H9 (cell line): ENCODE measurements around the gene ASCC1. TPM values are rescaled to one million over a fixed set of nuclear protein-coding genes. Genes with fewer than 3 reads are reported as not detected.

ENCODE experiments used
- DNase-seq: peaks from one replicate; pipeline ENCODE4 v3.0.0-alpha.2; 2017
- H2AFZ ChIP-seq: one replicate; pipeline ENCODE4 v1.6.1; 2013; ENCODE audit warnings: mild to moderate bottlenecking, low read length, control low read depth, moderate library complexity
- H2AK5ac ChIP-seq: 2 replicates; pipeline ENCODE4 v1.6.1; 2013; ENCODE audit warnings: low read length, control low read depth, mixed read lengths; ENCODE audit not compliant: insufficient read length
- H2BK120ac ChIP-seq: one replicate; pipeline ENCODE4 v1.6.1; 2013; ENCODE audit warnings: low read depth, mild to moderate bottlenecking, low read length, control low read depth, inconsistent platforms; ENCODE audit not compliant: poor library complexity, severe bottlenecking
- H2BK12ac ChIP-seq: 2 replicates; pipeline ENCODE4 v1.6.1; 2013; ENCODE audit warnings: low read length, control low read depth, mixed read lengths, low read depth; ENCODE audit not compliant: insufficient read length
- H2BK15ac ChIP-seq: 2 replicates; pipeline ENCODE4 v1.6.1; 2013; ENCODE audit warnings: low read depth, low read length, control low read depth
- H2BK20ac ChIP-seq: one replicate; pipeline ENCODE4 v1.6.1; 2013; ENCODE audit warnings: low read depth, mild to moderate bottlenecking, low read length, control low read depth, inconsistent platforms; ENCODE audit not compliant: poor library complexity, severe bottlenecking
- H2BK5ac ChIP-seq: 2 replicates; pipeline ENCODE4 v1.6.1; 2013; ENCODE audit warnings: low read length, control low read depth, mixed read lengths; ENCODE audit not compliant: insufficient read length
- H3K14ac ChIP-seq: 2 replicates; pipeline ENCODE4 v1.6.1; 2013; ENCODE audit warnings: low read length, control low read depth; ENCODE audit not compliant: insufficient read depth
- H3K18ac ChIP-seq: 2 replicates; pipeline ENCODE4 v1.6.1; 2013; ENCODE audit warnings: low read depth, mild to moderate bottlenecking, mixed read lengths, low read length, control low read depth; ENCODE audit not compliant: insufficient read length
- H3K23ac ChIP-seq: 2 replicates; pipeline ENCODE4 v1.6.1; 2013; ENCODE audit warnings: low read length, control low read depth, mixed read lengths, low read depth; ENCODE audit not compliant: insufficient read length
- H3K23me2 ChIP-seq: 2 replicates; pipeline ENCODE4 v1.6.1; 2013; ENCODE audit warnings: low read depth, mild to moderate bottlenecking, mixed read lengths, low read length, control low read depth; ENCODE audit not compliant: insufficient read length, poor library complexity, severe bottlenecking
- H3K27ac ChIP-seq: 2 replicates; pipeline ENCODE4 v1.5.1; 2013; ENCODE audit warnings: low read length, control low read depth, mixed read lengths, low read depth; ENCODE audit not compliant: insufficient read length
- H3K27me3 ChIP-seq: 2 replicates; pipeline ENCODE4 v1.6.1; 2013; ENCODE audit warnings: low read length, control low read depth, inconsistent platforms; ENCODE audit not compliant: insufficient read depth
- H3K4ac ChIP-seq: 2 replicates; pipeline ENCODE4 v1.6.1; 2013; ENCODE audit warnings: low read depth, mild to moderate bottlenecking, control low read depth, inconsistent platforms, low read length, moderate library complexity
- H3K4me1 ChIP-seq: 2 replicates; pipeline ENCODE4 v1.6.1; 2013; ENCODE audit warnings: low read length, control low read depth, inconsistent platforms; ENCODE audit not compliant: insufficient read depth
- H3K4me2 ChIP-seq: 2 replicates; pipeline ENCODE4 v1.6.1; 2013; ENCODE audit warnings: low read length, control low read depth, mixed read lengths; ENCODE audit not compliant: insufficient read length, insufficient read depth
- H3K56ac ChIP-seq: 2 replicates; pipeline ENCODE4 v1.6.1; 2013; ENCODE audit warnings: low read depth, mild to moderate bottlenecking, mixed read lengths, low read length, control low read depth; ENCODE audit not compliant: insufficient read length
- H3K79me1 ChIP-seq: 2 replicates; pipeline ENCODE4 v1.6.1; 2013; ENCODE audit warnings: low read depth, mild to moderate bottlenecking, moderate library complexity, low read length, control low read depth, inconsistent platforms; ENCODE audit not compliant: insufficient read depth, poor library complexity, severe bottlenecking
- H3K79me2 ChIP-seq: 2 replicates; pipeline ENCODE4 v1.6.1; 2013; ENCODE audit warnings: low read length, control low read depth, inconsistent platforms; ENCODE audit not compliant: insufficient read depth
- H3K9ac ChIP-seq: 2 replicates; pipeline ENCODE4 v1.6.1; 2013; ENCODE audit warnings: low read length, control low read depth, mixed read lengths; ENCODE audit not compliant: insufficient read length; ENCODE audit errors: extremely low read depth
- H3K9me3 ChIP-seq: one replicate; pipeline ENCODE4 v1.6.1; 2013; ENCODE audit warnings: low read depth, low read length, inconsistent platforms; ENCODE audit not compliant: control insufficient read depth
- H3T11ph ChIP-seq: one replicate; pipeline ENCODE4 v1.6.1; 2013; ENCODE audit warnings: mild to moderate bottlenecking, low read length, control low read depth, inconsistent platforms
- H4K20me1 ChIP-seq: one replicate; pipeline ENCODE4 v1.6.1; 2013; ENCODE audit not compliant: control insufficient read depth, insufficient read length, insufficient read depth
- H4K5ac ChIP-seq: 2 replicates; pipeline ENCODE4 v1.6.1; 2013; ENCODE audit warnings: low read depth, mild to moderate bottlenecking, mixed read lengths, low read length, control low read depth; ENCODE audit not compliant: insufficient read length
- H4K8ac ChIP-seq: replicated peaks from 2 replicates; pipeline ENCODE4 v1.6.1; 2013; ENCODE audit warnings: low read length, control low read depth, mixed read lengths, low read depth; ENCODE audit not compliant: insufficient read length
- H4K91ac ChIP-seq: 2 replicates; pipeline ENCODE4 v1.6.1; 2013; ENCODE audit warnings: low read depth, mild to moderate bottlenecking, moderate library complexity, mixed read lengths, low read length, control low read depth; ENCODE audit not compliant: insufficient read length
- H3K27ac Mint-ChIP-seq, 3 experiments: 2 replicates in 2 of 3; 3 replicates in 1 of 3; pipeline ENCODE4 v1.8.0; 2020 to 2021; ENCODE audit warnings: mixed read lengths in 3 of 3, mild to moderate bottlenecking in 1 of 3, moderate library complexity in 1 of 3
- H3K27me3 Mint-ChIP-seq: 2 replicates; pipeline ENCODE4 v1.8.0; 2021; ENCODE audit warnings: low read depth, mild to moderate bottlenecking, moderate library complexity, mixed read lengths
- H3K36me3 Mint-ChIP-seq, 3 experiments: 2 replicates in 2 of 3; 3 replicates in 1 of 3; pipeline ENCODE4 v1.8.0; 2020 to 2021; ENCODE audit warnings: low read depth in 3 of 3, mixed read lengths in 3 of 3; ENCODE audit not compliant: insufficient read depth in 1 of 3
- H3K4me1 Mint-ChIP-seq, 2 experiments: 2 replicates each; pipeline ENCODE4 v1.8.0; 2020; ENCODE audit warnings: mixed read lengths in 2 of 2
- H3K4me3 Mint-ChIP-seq, 2 experiments: 2 replicates in 1 of 2; 3 replicates in 1 of 2; pipeline ENCODE4 v1.8.0; 2020 to 2021; ENCODE audit warnings: mild to moderate bottlenecking in 2 of 2, mixed read lengths in 2 of 2, moderate library complexity in 1 of 2
- H3K9me3 Mint-ChIP-seq, 2 experiments: 2 replicates in 1 of 2; 3 replicates in 1 of 2; pipeline ENCODE4 v1.8.0; 2020; ENCODE audit warnings: mild to moderate bottlenecking in 2 of 2, mixed read lengths in 2 of 2, moderate library complexity in 1 of 2
- WGBS: extraction: QIAGEN DNeasy Blood & Tissue Kit; methylation state at CpG from one replicate; pipeline ENCODE4 v1.1.7; 2013; ENCODE audit warnings: missing lambda C conversion rate, low lambda C conversion rate, mixed read lengths; ENCODE audit not compliant: insufficient read length; ENCODE audit errors: extremely low coverage; 5-methylcytosine and 5-hydroxymethylcytosine counted together
- total RNA-seq: library from RNA; stranded (reverse); gene quantifications from 2 replicates; pipeline ENCODE4 v1.2.1, GENCODE V29; 2021
- TF ChIP-seq, protein P1 (sequence below): fragments of 200-600 bp; sonication (generic); conservative IDR thresholded peaks from 3 replicates; pipeline ENCODE4 v1.8.0; 2021; ENCODE audit warnings: antibody characterized with exemption, mild to moderate bottlenecking

The ASCC1 gene
- total RNA-seq, 1 experiment from 2014 or later = 41.2 TPM

DNA sequence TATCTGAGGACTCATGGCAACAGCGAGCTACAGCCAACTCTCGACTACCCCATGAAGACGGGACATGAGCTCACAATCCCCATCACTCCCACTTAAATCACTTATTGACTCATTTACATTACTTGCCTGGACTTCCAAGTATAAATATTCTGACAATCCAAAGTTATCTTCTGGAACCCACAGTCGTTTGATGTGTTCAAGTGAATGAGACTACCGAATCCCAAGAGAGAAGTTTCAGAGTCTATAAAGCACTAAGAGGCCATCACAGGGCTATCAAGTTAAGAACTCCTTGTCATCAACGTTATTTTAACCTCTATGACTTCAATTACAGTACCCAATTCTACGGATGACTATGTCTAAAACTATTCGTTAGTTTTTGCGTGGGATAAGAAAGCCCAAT, 11.8 kb downstream of the ASCC1 start:
- no peak overlapping the region for H2BK15ac ChIP-seq
- no peak overlapping the region for H3K9ac ChIP-seq
- no peak overlapping the region for H3K14ac ChIP-seq
- H4K20me1 ChIP-seq = no peaks in the 10 kb centered on the region
- H2AFZ ChIP-seq = no peak overlapping the region
- no peak overlapping the region for H3K27ac ChIP-seq
- no peak overlapping the region for H2BK5ac ChIP-seq
- Mint-ChIP-seq H3K9me3 (no peaks in the 10 kb centered on the region), H3K4me3 (no peak overlapping the region), H3K4me1 (no peaks in the 10 kb centered on the region), H3K27ac (no peak overlapping the region), H3K27me3 (no peaks in the 10 kb centered on the region), H3K36me3 (peaks cover 6 to 45% (median 31%) of the 10 kb centered on the region in 3 experiments; a peak in 6 of 7 replicates)
- no peaks in the 10 kb centered on the region for H3K79me2 ChIP-seq
- TF ChIP-seq, protein P1, sequence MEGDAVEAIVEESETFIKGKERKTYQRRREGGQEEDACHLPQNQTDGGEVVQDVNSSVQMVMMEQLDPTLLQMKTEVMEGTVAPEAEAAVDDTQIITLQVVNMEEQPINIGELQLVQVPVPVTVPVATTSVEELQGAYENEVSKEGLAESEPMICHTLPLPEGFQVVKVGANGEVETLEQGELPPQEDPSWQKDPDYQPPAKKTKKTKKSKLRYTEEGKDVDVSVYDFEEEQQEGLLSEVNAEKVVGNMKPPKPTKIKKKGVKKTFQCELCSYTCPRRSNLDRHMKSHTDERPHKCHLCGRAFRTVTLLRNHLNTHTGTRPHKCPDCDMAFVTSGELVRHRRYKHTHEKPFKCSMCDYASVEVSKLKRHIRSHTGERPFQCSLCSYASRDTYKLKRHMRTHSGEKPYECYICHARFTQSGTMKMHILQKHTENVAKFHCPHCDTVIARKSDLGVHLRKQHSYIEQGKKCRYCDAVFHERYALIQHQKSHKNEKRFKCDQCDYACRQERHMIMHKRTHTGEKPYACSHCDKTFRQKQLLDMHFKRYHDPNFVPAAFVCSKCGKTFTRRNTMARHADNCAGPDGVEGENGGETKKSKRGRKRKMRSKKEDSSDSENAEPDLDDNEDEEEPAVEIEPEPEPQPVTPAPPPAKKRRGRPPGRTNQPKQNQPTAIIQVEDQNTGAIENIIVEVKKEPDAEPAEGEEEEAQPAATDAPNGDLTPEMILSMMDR = no peak
- no peaks in the 10 kb centered on the region for H3K9me3 ChIP-seq
- no peak overlapping the region for H4K91ac ChIP-seq
- H2BK12ac ChIP-seq = no peak overlapping the region
- H3K4me1 ChIP-seq = no peaks in the 10 kb centered on the region
- H3K4ac ChIP-seq = no peak overlapping the region
- H3T11ph ChIP-seq = no peak overlapping the region
- H2AK5ac ChIP-seq = no peak overlapping the region
- H3K23me2 ChIP-seq = no peaks in the 10 kb centered on the region
- H3K18ac ChIP-seq = no peak overlapping the region
- no peak overlapping the region for H4K5ac ChIP-seq
- H3K4me2 ChIP-seq = no peak overlapping the region
- no peak overlapping the region for H4K8ac ChIP-seq
- no peak for DNase-seq
- H3K56ac ChIP-seq = no peak overlapping the region
- no peak overlapping the region for H2BK20ac ChIP-seq
- no peak overlapping the region for H3K23ac ChIP-seq
- no CpG with 5 or more reads among the region's 9 CpGs for WGBS
- H3K79me1 ChIP-seq = no peaks in the 10 kb centered on the region
- no peaks in the 10 kb centered on the region for H3K27me3 ChIP-seq
- no peak overlapping the region for H2BK120ac ChIP-seq
